Measurements from ENCODE around the gene CRIP1. TPM values are rescaled to one million over a fixed set of nuclear protein-coding genes. Genes with fewer than 3 reads are reported as not detected.

Gene CRIP1
- total RNA-seq, 1 donor from 2014 or later, result 5.2 TPM

- H3K27ac ChIP-seq (ENCODE audit: low read depth, low read length), result no peak overlapping the region
- H3K9me3 ChIP-seq (ENCODE audit: control insufficient read depth in 3 of 3, low read length in 3 of 3), result no peaks in the 10 kb centered on the region
- H3K9ac ChIP-seq (ENCODE audit: low read depth in 1 of 3, low read length in 3 of 3), result no peak overlapping the region
- no peaks in the 10 kb centered on the region for H3K36me3 ChIP-seq (ENCODE audit: control insufficient read depth in 3 of 3, insufficient read depth in 3 of 3, low read length in 3 of 3)
- no peak overlapping the region for H3K4me3 ChIP-seq (ENCODE audit: low read length in 3 of 3)
- H3K27me3 ChIP-seq (ENCODE audit: control insufficient read depth in 3 of 3, insufficient read depth in 3 of 3, low read length in 3 of 3), result peaks cover 23 to 70% (median 47%) of the 10 kb centered on the region in 3 donors
- H3K4me1 ChIP-seq (ENCODE audit: control insufficient read depth in 3 of 3, insufficient read depth in 3 of 3, low read length in 3 of 3), result peaks cover 16 to 18% (median 17%) of the 10 kb centered on the region in 3 donors
Measured at GRCh38 chr14:105531894-105532623, 45.4 kb downstream of the CRIP1 start.

- H3K4me1 ChIP-seq (ENCODE audit: control insufficient read depth in 3 of 3, insufficient read depth in 3 of 3, low read length in 3 of 3), result peaks cover 10 to 12% (median 11%) of the 10 kb centered on the region in 3 donors
- no peak overlapping the region for H3K9ac ChIP-seq (ENCODE audit: low read depth in 1 of 3, low read length in 3 of 3)
- H3K36me3 ChIP-seq (ENCODE audit: control insufficient read depth in 3 of 3, insufficient read depth in 3 of 3, low read length in 3 of 3), result no peaks in the 10 kb centered on the region
- H3K4me3 ChIP-seq (ENCODE audit: low read length in 3 of 3), result no peak overlapping the region
- H3K27me3 ChIP-seq (ENCODE audit: control insufficient read depth in 3 of 3, insufficient read depth in 3 of 3, low read length in 3 of 3), result peaks cover 27 to 70% (median 47%) of the 10 kb centered on the region in 3 donors
- H3K9me3 ChIP-seq (ENCODE audit: control insufficient read depth in 3 of 3, low read length in 3 of 3), result no peaks in the 10 kb centered on the region
- H3K27ac ChIP-seq (ENCODE audit: low read depth, low read length), result no peak overlapping the region
Measured at GRCh38 chr14:105532735-105533141, 46.1 kb downstream of the CRIP1 start.

- H3K4me3 ChIP-seq (ENCODE audit: low read length in 3 of 3), result no peak overlapping the region
- H3K9me3 ChIP-seq (ENCODE audit: control insufficient read depth in 3 of 3, low read length in 3 of 3), result no peaks in the 10 kb centered on the region
- H3K36me3 ChIP-seq (ENCODE audit: control insufficient read depth in 3 of 3, insufficient read depth in 3 of 3, low read length in 3 of 3), result no peaks in the 10 kb centered on the region
- peaks cover 31 to 75% (median 49%) of the 10 kb centered on the region in 3 donors for H3K27me3 ChIP-seq (ENCODE audit: control insufficient read depth in 3 of 3, insufficient read depth in 3 of 3, low read length in 3 of 3)
- H3K4me1 ChIP-seq (ENCODE audit: control insufficient read depth in 3 of 3, insufficient read depth in 3 of 3, low read length in 3 of 3), result peaks cover 8 to 10% (median 8%) of the 10 kb centered on the region in 3 donors
- H3K27ac ChIP-seq (ENCODE audit: low read depth, low read length), result no peak overlapping the region
- no peak overlapping the region for H3K9ac ChIP-seq (ENCODE audit: low read depth in 1 of 3, low read length in 3 of 3)
Measured at GRCh38 chr14:105533391-105533790, 46.7 kb downstream of the CRIP1 start.

- Histone ChIP-seq H3K36me3 (ENCODE audit: control insufficient read depth in 3 of 3, insufficient read depth in 3 of 3, low read length in 3 of 3) (no peaks in the 10 kb centered on the region), H3K4me1 (ENCODE audit: control insufficient read depth in 3 of 3, insufficient read depth in 3 of 3, low read length in 3 of 3) (peaks cover 4 to 7% (median 4%) of the 10 kb centered on the region in 3 donors), H3K9ac (ENCODE audit: low read depth in 1 of 3, low read length in 3 of 3) (no peak overlapping the region), H3K27ac (ENCODE audit: low read depth, low read length) (no peak overlapping the region), H3K4me3 (ENCODE audit: low read length in 3 of 3) (no peak overlapping the region), H3K27me3 (ENCODE audit: control insufficient read depth in 3 of 3, insufficient read depth in 3 of 3, low read length in 3 of 3) (peaks cover 32 to 74% (median 52%) of the 10 kb centered on the region in 3 donors), H3K9me3 (ENCODE audit: control insufficient read depth in 3 of 3, low read length in 3 of 3) (no peaks in the 10 kb centered on the region)
Measured at GRCh38 chr14:105533811-105534498, 47.3 kb downstream of the CRIP1 start.

- Histone ChIP-seq H3K27me3 (ENCODE audit: control insufficient read depth in 3 of 3, insufficient read depth in 3 of 3, low read length in 3 of 3) (peaks cover 28 to 69% (median 47%) of the 10 kb centered on the region in 3 donors), H3K36me3 (ENCODE audit: control insufficient read depth in 3 of 3, insufficient read depth in 3 of 3, low read length in 3 of 3) (no peaks in the 10 kb centered on the region), H3K4me3 (ENCODE audit: low read length in 3 of 3) (no peak overlapping the region), H3K4me1 (ENCODE audit: control insufficient read depth in 3 of 3, insufficient read depth in 3 of 3, low read length in 3 of 3) (peaks cover 0 to 3% (median 0%) of the 10 kb centered on the region in 3 donors), H3K9ac (ENCODE audit: low read depth in 1 of 3, low read length in 3 of 3) (no peak overlapping the region), H3K27ac (ENCODE audit: low read depth, low read length) (no peak overlapping the region), H3K9me3 (ENCODE audit: control insufficient read depth in 3 of 3, low read length in 3 of 3) (no peaks in the 10 kb centered on the region)
Measured at GRCh38 chr14:105534586-105534985, 47.9 kb downstream of the CRIP1 start.

GRCh38 chr14:105536051-105536450, 49.4 kb downstream of the CRIP1 start:
- Histone ChIP-seq H3K9me3 (ENCODE audit: control insufficient read depth in 3 of 3, low read length in 3 of 3) (peaks cover 0 to 2% (median 0%) of the 10 kb centered on the region in 3 donors), H3K27me3 (ENCODE audit: control insufficient read depth in 3 of 3, insufficient read depth in 3 of 3, low read length in 3 of 3) (peaks cover 28 to 57% (median 42%) of the 10 kb centered on the region in 3 donors)

GRCh38 chr14:105536691-105537579, 50.2 kb downstream of the CRIP1 start:
- H3K27ac ChIP-seq (ENCODE audit: low read depth, low read length), result no peak overlapping the region
- no peak overlapping the region for H3K9ac ChIP-seq (ENCODE audit: low read depth in 1 of 3, low read length in 3 of 3)
- H3K36me3 ChIP-seq (ENCODE audit: control insufficient read depth in 3 of 3, insufficient read depth in 3 of 3, low read length in 3 of 3), result no peaks in the 10 kb centered on the region
- no peak overlapping the region for H3K4me3 ChIP-seq (ENCODE audit: low read length in 3 of 3)
- H3K9me3 ChIP-seq (ENCODE audit: control insufficient read depth in 3 of 3, low read length in 3 of 3), result peaks cover 0 to 2% (median 0%) of the 10 kb centered on the region in 3 donors
- H3K27me3 ChIP-seq (ENCODE audit: control insufficient read depth in 3 of 3, insufficient read depth in 3 of 3, low read length in 3 of 3), result peaks cover 28 to 56% (median 42%) of the 10 kb centered on the region in 3 donors
- peaks cover 0 to 3% (median 0%) of the 10 kb centered on the region in 3 donors for H3K4me1 ChIP-seq (ENCODE audit: control insufficient read depth in 3 of 3, insufficient read depth in 3 of 3, low read length in 3 of 3)

More at GRCh38 chr14:105536051-105536450, 49.4 kb downstream of the CRIP1 start:
- H3K27ac ChIP-seq (ENCODE audit: low read depth, low read length), result no peak overlapping the region
- no peak overlapping the region for H3K9ac ChIP-seq (ENCODE audit: low read depth in 1 of 3, low read length in 3 of 3)
- no peaks in the 10 kb centered on the region for H3K36me3 ChIP-seq (ENCODE audit: control insufficient read depth in 3 of 3, insufficient read depth in 3 of 3, low read length in 3 of 3)
- H3K4me1 ChIP-seq (ENCODE audit: control insufficient read depth in 3 of 3, insufficient read depth in 3 of 3, low read length in 3 of 3), result peaks cover 0 to 3% (median 0%) of the 10 kb centered on the region in 3 donors
- H3K4me3 ChIP-seq (ENCODE audit: low read length in 3 of 3), result no peak overlapping the region

GRCh38 chr14:105537580-105538474, 51.1 kb downstream of the CRIP1 start:
- H3K27me3 ChIP-seq (ENCODE audit: control insufficient read depth in 3 of 3, insufficient read depth in 3 of 3, low read length in 3 of 3), result peaks cover 28 to 47% (median 36%) of the 10 kb centered on the region in 3 donors
- H3K4me1 ChIP-seq (ENCODE audit: control insufficient read depth in 3 of 3, insufficient read depth in 3 of 3, low read length in 3 of 3), result peaks cover 0 to 3% (median 0%) of the 10 kb centered on the region in 3 donors
- no peak overlapping the region for H3K4me3 ChIP-seq (ENCODE audit: low read length in 3 of 3)
- H3K9me3 ChIP-seq (ENCODE audit: control insufficient read depth in 3 of 3, low read length in 3 of 3), result peaks cover 0 to 7% (median 2%) of the 10 kb centered on the region in 3 donors
- no peak overlapping the region for H3K9ac ChIP-seq (ENCODE audit: low read depth in 1 of 3, low read length in 3 of 3)
- no peak overlapping the region for H3K27ac ChIP-seq (ENCODE audit: low read depth, low read length)
- H3K36me3 ChIP-seq (ENCODE audit: control insufficient read depth in 3 of 3, insufficient read depth in 3 of 3, low read length in 3 of 3), result no peaks in the 10 kb centered on the region

Measured in skeletal muscle tissue (tissue), 4 donors.